Inferior parietal cortex (tissue), 1 donor: ENCODE results near the gene TMEM198.

Experiments
- DNase-seq: peaks from one replicate; pipeline ENCODE4 v3.0.0-alpha.2; 2016; ENCODE audit errors: extremely low spot score

Gene TMEM198

GRCh38 chr2:219578811-219579613, 35.2 kb downstream of the TMEM198 start:
- no peak for DNase-seq

GRCh38 chr2:219581346-219581745, 37.5 kb downstream of the TMEM198 start:
- DNase-seq, result no peak

GRCh38 chr2:219591091-219591490, 47.3 kb downstream of the TMEM198 start:
- no peak for DNase-seq

GRCh38 chr2:219592736-219593135, 48.9 kb downstream of the TMEM198 start:
- DNase-seq, result no peak

GRCh38 chr2:219593154-219593553, 49.3 kb downstream of the TMEM198 start:
- no peak for DNase-seq

GRCh38 chr2:219595256-219595655, 51.4 kb downstream of the TMEM198 start:
- no peak for DNase-seq

GRCh38 chr2:219596954-219597551, 53.2 kb downstream of the TMEM198 start:
- DNase-seq, result peak; percentile 52

- peak; percentile 97 for DNase-seq
Measured at GRCh38 chr2:219597552-219598307, 53.9 kb downstream of the TMEM198 start, which contains the start of gene STK11IP. TSS of gene STK11IP (plus strand) at chr2:219597857. CDS start at chr2:219598120, 263 bp downstream.

- DNase-seq, result no peak
Measured at GRCh38 chr2:219598308-219599078, 54.7 kb downstream of the TMEM198 start.
